ENCODE results near the gene SORCS2.

The SORCS2 gene

GRCh38 chr4:7656244-7656800 lies 464.0 kb downstream of the SORCS2 start:
- TF ChIP-seq CEBPB (IDR thresholded peaks at IDR 0.05): no peak
- TF ChIP-seq FOXM1 (IDR thresholded peaks at IDR 0.05; ENCODE audit: borderline replicate concordance, low read depth): no peak
- no peak for TF ChIP-seq REST (IDR thresholded peaks at IDR 0.05; ENCODE audit: low read depth)
- no peak for TF ChIP-seq USF1 (IDR thresholded peaks at IDR 0.05)
- no peak for TF ChIP-seq YY1 (IDR thresholded peaks at IDR 0.05; ENCODE audit: low read depth)
- no peak for TF ChIP-seq TCF12 (IDR thresholded peaks at IDR 0.05; ENCODE audit: low read depth)
- TF ChIP-seq MAX (IDR thresholded peaks at IDR 0.05): no peak

GRCh38 chr4:7657545-7658297 lies 465.4 kb downstream of the SORCS2 start:
- TF ChIP-seq MAX (IDR thresholded peaks at IDR 0.05): no peak
- TF ChIP-seq USF1 (IDR thresholded peaks at IDR 0.05): no peak
- TF ChIP-seq ZBTB7A (IDR thresholded peaks at IDR 0.05; ENCODE audit: low read depth): no peak
- TF ChIP-seq TEAD4 (IDR thresholded peaks at IDR 0.05): no peak
- no peak for TF ChIP-seq TAF1 (IDR thresholded peaks at IDR 0.05; ENCODE audit: low read depth)

- no peak for TF ChIP-seq EP300 (IDR thresholded peaks at IDR 0.05; ENCODE audit: borderline replicate concordance)
- no peak for TF ChIP-seq TCF12 (IDR thresholded peaks at IDR 0.05; ENCODE audit: low read depth)
- TF ChIP-seq YY1 (IDR thresholded peaks at IDR 0.05; ENCODE audit: low read depth): no peak
- TF ChIP-seq REST (IDR thresholded peaks at IDR 0.05; ENCODE audit: low read depth): no peak
- no peak for TF ChIP-seq CREB1 (IDR thresholded peaks at IDR 0.05; ENCODE audit: low read depth)
- no peak for TF ChIP-seq ZBTB7A (IDR thresholded peaks at IDR 0.05; ENCODE audit: low read depth)
- TF ChIP-seq MAX (IDR thresholded peaks at IDR 0.05): no peak
- TF ChIP-seq FOXM1 (IDR thresholded peaks at IDR 0.05; ENCODE audit: borderline replicate concordance, low read depth): no peak
- no peak for TF ChIP-seq TEAD4 (IDR thresholded peaks at IDR 0.05)
- no peak for TF ChIP-seq TAF1 (IDR thresholded peaks at IDR 0.05; ENCODE audit: low read depth)
- TF ChIP-seq EGR1 (IDR thresholded peaks at IDR 0.05): no peak
- no peak for TF ChIP-seq CEBPB (IDR thresholded peaks at IDR 0.05)
- TF ChIP-seq RAD21 (IDR thresholded peaks at IDR 0.05; ENCODE audit: low read depth): no peak
- TF ChIP-seq USF1 (IDR thresholded peaks at IDR 0.05): no peak
Observed at GRCh38 chr4:7658341-7659204, 466.2 kb downstream of the SORCS2 start.

- TF ChIP-seq TCF12 (IDR thresholded peaks at IDR 0.05; ENCODE audit: low read depth) (no peak), EGR1 (IDR thresholded peaks at IDR 0.05) (no peak), EP300 (IDR thresholded peaks at IDR 0.05; ENCODE audit: borderline replicate concordance) (no peak), MAX (IDR thresholded peaks at IDR 0.05) (no peak), YY1 (IDR thresholded peaks at IDR 0.05; ENCODE audit: low read depth) (no peak), USF1 (IDR thresholded peaks at IDR 0.05) (no peak), TEAD4 (IDR thresholded peaks at IDR 0.05) (no peak), RAD21 (IDR thresholded peaks at IDR 0.05; ENCODE audit: low read depth) (no peak), FOXM1 (IDR thresholded peaks at IDR 0.05; ENCODE audit: borderline replicate concordance, low read depth) (no peak), REST (IDR thresholded peaks at IDR 0.05; ENCODE audit: low read depth) (no peak), CEBPB (IDR thresholded peaks at IDR 0.05) (no peak), NFIC (IDR thresholded peaks at IDR 0.05) (no peak), ZBTB7A (IDR thresholded peaks at IDR 0.05; ENCODE audit: low read depth) (no peak), CREB1 (IDR thresholded peaks at IDR 0.05; ENCODE audit: low read depth) (no peak), TAF1 (IDR thresholded peaks at IDR 0.05; ENCODE audit: low read depth) (no peak)
Observed at GRCh38 chr4:7659429-7660175, 467.3 kb downstream of the SORCS2 start.

Data from Ishikawa (cell line).